HepG2 (cell line): ENCODE measurements around the gene ATP23. TPM values are rescaled to one million over a fixed set of nuclear protein-coding genes. Genes with fewer than 3 reads are reported as not detected.

ENCODE experiments used
- ARID5B ChIP-seq: IDR thresholded peaks from 2 replicates; pipeline ENCODE4 v1.4.0; 2020; ENCODE audit warnings: mild to moderate bottlenecking, missing genetic modification reagents
- CEBPZ ChIP-seq: IDR thresholded peaks from 2 replicates; pipeline ENCODE4 v1.6.1; 2012; ENCODE audit warnings: low read length, improper control_type of control experiment
- HMGXB3 ChIP-seq: sonication (generic); formaldehyde crosslinking; IDR thresholded peaks from 2 replicates; pipeline ENCODE4 v1.4.0; 2020; ENCODE audit warnings: missing genetic modification reagents, borderline replicate concordance
- IKZF5 ChIP-seq: IDR thresholded peaks from 2 replicates; pipeline ENCODE4 v1.6.1; 2018; ENCODE audit warnings: missing genetic modification reagents, mild to moderate bottlenecking, missing compliant biosample characterization
- MBNL3 ChIP-seq: fragments of 250-450 bp; sonication (Bioruptor Pico); conservative IDR thresholded peaks from 2 replicates; pipeline ENCODE4 v1.8.0; 2022; ENCODE audit warnings: mild to moderate bottlenecking, inconsistent platforms
- PAX8 ChIP-seq: sonication (generic); formaldehyde crosslinking; IDR thresholded peaks from 2 replicates; pipeline ENCODE4 v1.8.0; 2022; ENCODE audit warnings: mild to moderate bottlenecking, missing genetic modification reagents, borderline replicate concordance
- TBX3 ChIP-seq: fragments of 450-650 bp; IDR thresholded peaks from 2 replicates; pipeline ENCODE4 v1.6.1; 2017; ENCODE audit warnings: antibody characterized with exemption, mild to moderate bottlenecking, inconsistent platforms, borderline replicate concordance
- TRIM22 ChIP-seq: fragments of 450-650 bp; IDR thresholded peaks from 2 replicates; pipeline ENCODE4 v1.6.1; 2017
- U2AF2 ChIP-seq: fragments of 200-400 bp; formaldehyde crosslinking; IDR thresholded peaks from 2 replicates; pipeline ENCODE4 v1.6.1; 2017; ENCODE audit warnings: low read depth, mild to moderate bottlenecking, low read length
- YY1 ChIP-seq: IDR thresholded peaks from 2 replicates; pipeline ENCODE4 v1.6.1; 2011; ENCODE audit warnings: low read length, low read depth, moderate library complexity, mild to moderate bottlenecking; ENCODE audit not compliant: insufficient read depth, insufficient replicate concordance
- ZFP36L2 ChIP-seq: sonication (generic); formaldehyde crosslinking; IDR thresholded peaks from 2 replicates; pipeline ENCODE4 v1.4.0; 2020; ENCODE audit warnings: missing genetic modification reagents
- ZNF382 ChIP-seq: sonication (generic); formaldehyde crosslinking; IDR thresholded peaks from 2 replicates; pipeline ENCODE4 v1.5.0; 2020; ENCODE audit warnings: missing genetic modification reagents, mild to moderate bottlenecking, borderline replicate concordance
- ZNF652 ChIP-seq: IDR thresholded peaks from 2 replicates; pipeline ENCODE4 v1.6.1; 2016; ENCODE audit warnings: low read depth, borderline replicate concordance
- polyA plus RNA-seq, 8 experiments: library from polyadenylated mRNA; depleted of rRNA in 3 of 8; stranded (reverse) in 7 of 8; unstranded in 1 of 8; fragments of >200 nt; fragmentation: Illumina TruSeq in 4 of 8; extraction: Trizol in 4 of 8; gene quantifications; 2 replicates each; pipeline versions ENCODE4 v1.2.1 to v1.2.3, GENCODE V29; 2011 to 2016; ENCODE audit warnings: low read depth in 4 of 8, missing spikeins in 1 of 8, mixed read lengths in 1 of 8; ENCODE audit not compliant: insufficient read depth in 1 of 8
- total RNA-seq, 5 experiments: library from RNA; depleted of rRNA; stranded (reverse); fragments of >200 nt; fragmentation: Illumina TruSeq; extraction: Trizol; gene quantifications; 2 replicates each; pipeline ENCODE4 v1.2.3, GENCODE V29; 2016; ENCODE audit warnings: low read depth in 1 of 5

Gene ATP23
- total and polyA plus RNA-seq, 2 of the 13 experiments (the other 11 are each of a cell fraction or from before 2014, with no cell fraction given) = 12.1 to 14.7 TPM

GRCh38 chr12:57904848-57905811 lies 36.2 kb upstream of the ATP23 start (continued):
- TF ChIP-seq IKZF5 (CRISPR knock-in tag) (peak; percentile 67), ZNF382 (CRISPR knock-in tag) (no peak), HMGXB3 (CRISPR knock-in tag) (0 out of 2 replicates have a peak, but pooled peaks have one; percentile 28), ARID5B (peak; percentile 30), ZNF652 (CRISPR knock-in tag) (no peak), CEBPZ (no peak), MBNL3 (CRISPR knock-in tag) (no peak), PAX8 (CRISPR knock-in tag) (no peak), ZFP36L2 (CRISPR knock-in tag) (peak; percentile 53; the same call in 1 of the 2 replicates), TRIM22 (no peak), YY1 (peak; percentile 58), U2AF2 (no peak), TBX3 (no peak)
